Ecto neural progenitor cell (in vitro differentiated cells): Measurements from ENCODE around the gene STRN.
A peak's percentile ranks its signal among the peaks of the same experiment; 100 is the strongest.
"Not testable (repeated sequence)": the region's sequence is repeated elsewhere in the genome, so short reads cannot be mapped to it uniquely, and the experiment has no call there.

ENCODE experiments used
- DNase-seq: peaks from one replicate; pipeline ENCODE4 v3.0.0-alpha.2; 2018; ENCODE audit warnings: low spot score

The STRN gene

GRCh38 chr2:36966370-36967235 lies at the start of gene STRN:
Gene STRN (minus strand): TSS chr2:36966536. CDS start chr2:36966463, 73 bp downstream.
- DNase-seq, result peak; percentile 97

- no peak for DNase-seq
These were observed 46.9 kb upstream of the STRN start for GRCh38 chr2:37013315-37013641.

GRCh38 chr2:37011130-37011529 lies 44.8 kb upstream of the STRN start:
- no peak for DNase-seq

GRCh38 chr2:37005118-37005868 lies 39.0 kb upstream of the STRN start:
- no peak for DNase-seq

GRCh38 chr2:37000988-37001556 lies 34.7 kb upstream of the STRN start:
- DNase-seq, result no peak

GRCh38 chr2:37000318-37000717 lies 34.0 kb upstream of the STRN start:
- DNase-seq, result no peak

GRCh38 chr2:36999416-36999815 lies 33.1 kb upstream of the STRN start:
- not testable (repeated sequence) for DNase-seq

- DNase-seq, result no peak
These were observed 27.7 kb upstream of the STRN start for GRCh38 chr2:36993841-36994620.

- no peak for DNase-seq
These were observed 21.7 kb upstream of the STRN start for GRCh38 chr2:36988008-36988407.

- no peak for DNase-seq
These were observed 16.1 kb upstream of the STRN start for GRCh38 chr2:36982467-36982866.

GRCh38 chr2:36981911-36982310 lies 15.6 kb upstream of the STRN start:
- no peak for DNase-seq

- not testable (repeated sequence) for DNase-seq
These were observed 12.7 kb upstream of the STRN start for GRCh38 chr2:36979007-36979406.

- no peak for DNase-seq
These were observed 9.7 kb upstream of the STRN start for GRCh38 chr2:36976065-36976464.

GRCh38 chr2:36975306-36975705 lies 9.0 kb upstream of the STRN start:
- DNase-seq, result no peak

- DNase-seq, result no peak
These were observed 7.0 kb upstream of the STRN start for GRCh38 chr2:36973320-36973719.

- no peak for DNase-seq
These were observed 5.7 kb upstream of the STRN start for GRCh38 chr2:36971990-36972389.

GRCh38 chr2:36967236-36967876 lies 1.0 kb upstream of the STRN start:
- no peak for DNase-seq

- DNase-seq, result peak; percentile 86
These were observed 476 bp downstream of the STRN start for GRCh38 chr2:36965751-36966369.

- no peak for DNase-seq
These were observed 1.1 kb downstream of the STRN start for GRCh38 chr2:36965206-36965605.

- no peak for DNase-seq
These were observed 1.8 kb downstream of the STRN start for GRCh38 chr2:36964496-36965058.

GRCh38 chr2:36963734-36964133 lies 2.6 kb downstream of the STRN start:
- DNase-seq, result no peak
